ENCODE measurements around the gene SPCS1.

- TF ChIP-seq ATF3 (IDR thresholded peaks at IDR 0.05) (no peak), CTCF (IDR thresholded peaks at IDR 0.05 in 2 of 3, conservative IDR thresholded peaks at IDR 0.05 in 1 of 3; ENCODE audit: borderline replicate concordance in 1 of 3, insufficient read depth in 1 of 3, low read depth in 2 of 3, low read length in 2 of 3) (no peak), RAD21 (IDR thresholded peaks at IDR 0.05; ENCODE audit: low read depth) (no peak), EZH2 (IDR thresholded peaks at IDR 0.05) (no peak), POLR2A (IDR thresholded peaks at IDR 0.05; ENCODE audit: borderline replicate concordance, extremely low read depth, insufficient read depth, insufficient read length) (no peak), POLR2AphosphoS5 (IDR thresholded peaks at IDR 0.05; ENCODE audit: low read depth, low read length) (no peak), CBX3 (IDR thresholded peaks at IDR 0.05; ENCODE audit: low read depth) (no peak), FOSL1 (IDR thresholded peaks at IDR 0.05; ENCODE audit: low read depth) (no peak), EGR1 (IDR thresholded peaks at IDR 0.05; ENCODE audit: low read depth) (no peak)
- TF ChIP-seq, protein P1, sequence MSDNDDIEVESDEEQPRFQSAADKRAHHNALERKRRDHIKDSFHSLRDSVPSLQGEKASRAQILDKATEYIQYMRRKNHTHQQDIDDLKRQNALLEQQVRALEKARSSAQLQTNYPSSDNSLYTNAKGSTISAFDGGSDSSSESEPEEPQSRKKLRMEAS (IDR thresholded peaks at IDR 0.05) = no peak
Measured at GRCh38 chr3:52707585-52707984, 1.7 kb downstream of the SPCS1 start.
